GM04503 (cell line): Measurements from ENCODE around the gene SEC22C.
"Not testable (repeated sequence)": the region's sequence is repeated elsewhere in the genome, so short reads cannot be mapped to it uniquely, and the experiment has no call there.

Source experiments
- DNase-seq: peaks from one replicate; pipeline ENCODE4 v3.0.0-alpha.2; 2012; ENCODE audit warnings: low read depth

SEC22C gene

DNA sequence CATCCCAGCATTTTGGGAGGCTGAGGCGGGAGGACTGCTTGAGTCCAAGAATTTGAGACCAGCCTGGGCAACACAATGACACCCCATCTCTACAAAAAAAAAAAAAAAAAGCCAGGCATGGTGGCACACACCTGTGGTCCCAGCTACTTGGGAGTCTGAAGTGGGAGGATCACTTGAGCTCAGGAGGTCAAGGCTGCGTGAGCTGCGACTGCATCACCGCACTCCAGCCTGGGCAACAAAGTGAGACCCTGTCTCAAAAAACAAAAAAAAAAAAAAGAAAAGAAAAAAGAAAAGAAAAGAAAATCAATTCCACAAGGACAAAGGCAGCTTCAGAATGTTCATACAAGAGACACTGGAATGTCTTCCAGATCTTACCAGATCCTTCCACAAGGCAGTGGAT is 2.4 kb downstream of the SEC22C start:
- DNase-seq = not testable (repeated sequence)

DNA sequence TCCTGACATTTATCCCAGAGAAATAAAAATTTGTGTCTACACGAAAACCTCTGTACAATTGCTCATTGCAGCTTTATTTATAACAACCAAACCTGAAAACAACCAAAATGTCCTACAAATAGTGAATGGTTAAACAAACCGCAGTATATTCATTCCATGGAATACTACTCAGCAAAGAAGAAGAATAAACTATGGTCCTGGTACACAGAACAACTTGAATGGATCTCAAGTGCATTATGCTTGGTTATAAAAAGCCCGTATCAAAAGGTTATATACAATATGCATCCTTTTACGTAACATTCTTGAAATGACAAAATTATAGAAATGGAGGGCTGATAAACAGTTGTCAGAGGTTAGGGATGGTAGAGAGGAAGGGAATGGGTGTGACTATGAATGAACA is 3.7 kb downstream of the SEC22C start:
- DNase-seq = no peak

DNA sequence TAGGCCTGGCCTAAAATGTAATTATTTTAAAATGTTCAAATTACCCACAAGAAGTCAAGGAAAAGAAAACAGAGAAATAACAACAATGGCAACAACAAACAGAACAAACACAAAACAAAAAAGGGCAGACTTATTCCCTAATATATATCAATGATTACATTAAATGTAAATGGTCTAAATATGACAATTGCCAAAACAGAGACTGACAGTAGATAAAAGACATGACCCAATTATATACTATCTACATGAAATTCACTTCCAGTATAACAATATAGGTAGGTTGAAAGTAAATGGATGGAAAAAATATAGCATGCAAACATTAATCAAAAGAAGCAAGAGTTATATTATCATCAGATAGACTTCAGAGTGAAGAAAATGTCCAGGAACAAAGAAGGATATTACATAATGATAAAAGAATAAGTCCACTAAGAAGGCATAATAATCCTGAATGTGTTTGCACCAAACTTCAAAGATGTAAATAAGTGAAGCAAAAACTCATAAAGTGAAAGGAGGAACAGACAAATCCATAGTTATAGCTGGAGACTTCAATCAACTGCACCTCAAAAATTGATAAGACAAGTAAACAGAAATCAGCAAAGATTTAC is 6.5 kb downstream of the SEC22C start:
- DNase-seq = no peak

DNA sequence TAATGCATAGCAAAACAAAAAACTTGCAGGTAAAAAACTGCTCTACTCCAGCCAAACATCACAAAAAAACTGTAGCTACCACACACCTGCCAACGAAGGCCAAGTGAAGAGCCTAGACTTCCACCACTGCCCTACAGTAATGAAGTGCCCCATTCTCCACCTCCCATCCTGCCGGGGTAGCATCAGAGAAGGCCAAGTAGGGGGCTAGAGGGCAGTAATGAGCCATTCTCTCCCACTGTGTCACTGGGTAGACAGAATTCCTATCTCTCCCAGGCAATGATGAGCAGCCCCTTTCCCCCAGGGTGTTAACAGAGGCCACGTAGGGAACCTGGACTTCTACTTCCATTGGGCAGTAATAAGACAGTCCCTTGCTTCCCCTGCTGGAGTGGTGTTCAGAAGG is 9.5 kb downstream of the SEC22C start:
- no peak for DNase-seq

DNA sequence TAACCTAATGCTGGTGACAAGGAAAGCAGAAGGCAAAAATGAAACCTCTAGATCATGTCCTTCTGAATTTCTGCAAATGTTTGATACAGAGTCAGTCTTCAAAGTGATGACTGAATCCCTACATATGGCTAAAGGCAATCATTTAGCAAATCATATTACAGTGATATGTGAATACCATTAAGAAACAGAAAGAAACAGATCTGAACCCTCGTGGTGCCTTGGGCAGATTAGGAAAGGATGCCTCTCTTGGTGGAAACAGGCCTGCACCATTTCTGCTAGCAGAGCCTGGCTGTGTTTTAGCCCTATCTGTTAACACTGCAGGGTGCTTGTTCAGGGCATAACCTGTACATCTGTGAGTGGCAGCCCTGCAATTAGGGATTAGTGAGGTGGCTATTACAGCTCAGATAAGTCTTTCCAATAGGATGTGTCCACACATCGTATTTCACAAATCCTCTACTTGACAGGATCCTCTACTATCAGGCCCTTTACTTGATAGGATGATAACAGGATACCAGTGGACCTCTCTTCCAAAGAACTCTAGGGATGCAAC is 12.1 kb downstream of the SEC22C start:
- DNase-seq = no peak

DNA sequence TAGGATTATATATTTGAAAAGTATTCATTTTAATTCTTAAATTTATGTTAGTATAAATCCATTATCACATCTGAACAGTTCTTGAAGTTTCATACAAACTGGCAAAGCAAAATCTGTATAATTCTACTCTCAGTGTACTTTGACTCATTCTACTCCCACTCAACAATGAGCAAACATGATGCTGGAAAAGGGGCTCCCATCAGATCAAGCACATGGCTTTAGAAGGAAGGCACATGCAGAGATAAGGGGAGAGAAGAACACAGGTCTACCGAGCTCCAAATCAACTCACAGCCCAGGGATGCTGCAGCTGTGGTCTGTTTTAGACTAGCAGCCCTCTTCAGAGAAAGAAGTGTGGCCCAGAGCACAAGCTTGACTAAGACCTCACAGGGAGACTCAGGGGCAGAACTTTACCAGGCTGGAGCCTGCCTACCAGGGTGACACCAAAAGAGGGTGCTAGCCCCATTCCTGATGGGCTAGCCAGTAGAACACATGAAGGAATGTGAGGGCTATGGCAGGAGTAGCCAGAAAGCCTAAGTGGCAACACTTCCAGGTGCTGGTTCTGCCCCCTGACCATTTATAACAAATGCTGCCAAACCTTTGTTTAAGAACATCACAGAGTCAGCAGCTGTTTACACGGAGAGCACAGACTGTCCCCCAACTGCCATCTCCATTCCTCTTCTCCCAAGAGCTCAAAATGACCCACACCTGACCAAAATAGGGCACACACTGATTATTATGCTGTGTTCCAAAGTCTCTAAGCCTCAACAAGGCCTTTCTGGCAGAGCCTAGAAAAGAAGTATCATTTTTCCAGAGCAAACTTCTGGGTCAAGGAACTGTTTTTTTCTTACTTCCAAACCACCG is 19.5 kb downstream of the SEC22C start:
- no peak for DNase-seq

DNA sequence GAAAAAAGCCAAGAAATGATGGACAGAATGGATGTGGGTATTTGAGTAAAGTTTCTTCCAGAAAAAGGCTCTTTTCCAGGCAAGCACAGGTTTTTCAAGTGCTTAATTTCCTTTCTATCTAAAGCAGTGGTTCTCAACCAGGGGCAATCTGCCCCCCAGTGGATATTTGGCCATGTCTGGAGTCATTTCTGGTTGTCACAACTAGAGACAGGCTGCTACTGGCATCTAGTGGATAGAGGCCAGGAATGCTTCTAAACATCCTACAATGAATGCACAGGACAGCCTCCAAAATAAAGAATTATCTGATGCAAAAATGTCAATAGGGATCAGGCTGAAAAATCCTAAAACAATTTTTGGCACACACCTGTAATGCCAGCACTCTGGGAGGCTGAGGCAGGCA is 23.9 kb downstream of the SEC22C start:
- no peak for DNase-seq

DNA sequence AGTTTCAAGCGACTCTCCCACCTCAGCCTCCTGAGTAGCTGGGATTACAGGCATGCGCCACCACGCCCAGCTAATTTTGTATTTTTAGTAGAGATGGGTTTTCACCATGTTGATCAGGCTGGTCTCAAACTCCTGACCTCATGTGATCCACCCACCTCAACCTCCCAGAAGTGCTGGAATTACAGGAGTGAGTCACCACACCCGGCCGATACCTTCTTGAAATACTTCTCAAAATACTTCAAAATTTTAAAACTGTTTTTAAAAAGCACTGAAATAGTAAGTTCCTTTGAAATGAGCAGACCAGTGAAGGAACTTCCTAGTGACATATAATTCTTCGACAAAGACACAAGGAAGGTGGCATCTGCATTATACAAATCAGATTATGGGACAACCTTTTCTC is 24.9 kb downstream of the SEC22C start:
- DNase-seq = not testable (repeated sequence)

DNA sequence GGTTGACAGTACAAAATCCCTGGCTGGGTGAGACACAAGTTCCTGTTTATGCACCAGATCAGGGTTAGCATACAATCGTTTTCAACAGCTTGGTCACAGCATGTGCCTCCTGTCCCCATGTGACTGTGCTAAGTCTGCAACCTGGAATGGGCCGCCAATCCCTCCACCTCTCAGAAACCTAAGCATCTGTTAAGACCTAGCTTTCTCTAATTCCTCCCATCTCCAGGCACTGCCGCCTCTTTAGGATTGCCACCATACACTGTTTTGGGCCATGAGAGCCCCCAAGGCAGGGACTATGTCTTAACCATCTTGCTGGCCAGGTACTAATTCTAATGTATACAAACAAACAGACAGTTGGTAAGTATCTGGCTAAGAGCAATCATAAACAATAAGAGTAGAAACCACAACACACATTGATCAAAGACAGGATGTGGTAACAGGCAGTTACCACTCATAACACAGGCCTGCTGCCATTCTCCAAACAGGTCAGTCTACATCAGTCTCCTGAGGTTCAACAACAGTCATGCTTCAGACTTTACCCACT is 25.6 kb downstream of the SEC22C start:
- no peak for DNase-seq

DNA sequence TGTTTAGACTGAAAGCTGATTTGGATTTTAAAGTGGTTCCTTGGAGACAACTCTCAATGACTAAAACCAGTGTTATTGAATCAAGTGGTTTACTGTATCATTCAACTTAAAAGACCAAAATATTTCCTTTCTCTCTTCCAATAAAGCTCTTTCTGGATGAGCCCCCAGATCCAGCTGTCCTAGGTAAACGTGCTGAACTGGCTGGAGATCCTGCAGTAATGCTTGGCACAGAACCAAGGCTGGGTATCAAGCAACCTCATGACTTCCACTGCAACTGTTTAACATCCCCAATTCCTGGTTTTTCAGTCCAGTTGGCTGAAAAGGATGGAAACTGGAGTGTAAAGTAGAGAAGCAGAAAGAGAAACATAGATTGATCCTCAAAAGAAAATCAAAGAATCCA is 28.9 kb downstream of the SEC22C start:
- no peak for DNase-seq

DNA sequence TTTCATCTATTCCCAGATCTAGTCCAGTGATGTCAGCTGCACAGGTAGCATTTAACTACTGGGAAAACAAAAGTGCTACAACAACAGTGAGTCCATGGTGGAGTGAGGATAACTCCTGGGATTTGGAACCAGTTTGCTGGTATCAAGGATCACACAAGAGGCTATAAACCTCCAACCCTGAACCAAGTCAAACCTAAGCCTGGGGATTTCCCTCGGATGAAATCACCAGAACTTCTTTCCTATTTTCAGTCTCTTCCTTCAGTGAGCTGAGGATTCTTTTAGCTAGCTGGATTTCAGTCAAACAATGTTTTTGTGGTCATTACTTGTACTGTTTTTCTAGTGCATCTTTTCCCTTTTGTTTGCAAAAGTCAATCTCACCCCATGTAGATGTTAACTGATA is 31.5 kb downstream of the SEC22C start:
- no peak for DNase-seq

DNA sequence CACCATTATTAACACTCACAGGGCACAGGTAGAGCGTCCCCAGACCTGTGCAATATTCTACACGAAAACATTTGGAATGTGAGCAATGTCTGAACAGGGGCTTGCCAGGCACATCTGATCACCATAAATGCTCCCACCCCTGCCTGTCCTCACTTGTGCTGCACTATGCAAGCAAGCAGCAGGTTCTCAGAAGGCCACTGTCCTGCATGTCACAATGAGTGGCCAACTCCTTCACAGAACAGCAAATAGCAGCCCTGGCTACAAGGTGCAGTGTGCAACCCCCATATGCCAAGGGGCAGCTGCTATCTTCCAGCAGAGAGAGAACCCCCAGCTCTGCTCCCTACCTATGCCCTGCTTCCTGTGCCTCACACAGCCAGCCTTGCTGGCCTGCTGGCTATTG is 32.6 kb downstream of the SEC22C start:
- no peak for DNase-seq

DNA sequence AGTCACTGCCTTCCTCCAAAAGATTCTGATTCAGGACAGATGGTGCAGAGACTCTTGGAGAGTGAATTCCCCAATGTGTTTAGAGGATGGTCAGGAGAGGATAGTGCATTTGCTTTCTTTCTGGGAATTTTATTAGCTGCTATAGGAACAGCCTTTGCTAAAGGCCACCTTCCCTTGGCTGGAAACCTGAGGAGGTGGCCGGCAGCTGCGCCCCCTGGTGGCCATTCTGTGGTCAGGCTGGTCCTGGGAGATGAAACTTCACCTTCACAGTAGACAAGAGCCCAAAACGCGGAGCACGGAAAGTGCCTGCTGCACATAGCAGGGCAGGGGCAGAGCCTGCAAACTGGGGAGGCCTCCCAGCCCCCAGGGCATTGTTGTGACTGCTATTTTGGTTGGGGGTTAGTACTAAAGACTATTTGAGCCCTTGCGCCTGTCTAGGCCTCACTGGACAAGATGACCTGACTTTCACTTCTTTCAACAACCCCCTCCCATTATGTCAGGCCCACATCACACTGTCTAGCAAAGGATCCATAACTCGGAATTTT is 34.3 kb downstream of the SEC22C start:
- DNase-seq = no peak

DNA sequence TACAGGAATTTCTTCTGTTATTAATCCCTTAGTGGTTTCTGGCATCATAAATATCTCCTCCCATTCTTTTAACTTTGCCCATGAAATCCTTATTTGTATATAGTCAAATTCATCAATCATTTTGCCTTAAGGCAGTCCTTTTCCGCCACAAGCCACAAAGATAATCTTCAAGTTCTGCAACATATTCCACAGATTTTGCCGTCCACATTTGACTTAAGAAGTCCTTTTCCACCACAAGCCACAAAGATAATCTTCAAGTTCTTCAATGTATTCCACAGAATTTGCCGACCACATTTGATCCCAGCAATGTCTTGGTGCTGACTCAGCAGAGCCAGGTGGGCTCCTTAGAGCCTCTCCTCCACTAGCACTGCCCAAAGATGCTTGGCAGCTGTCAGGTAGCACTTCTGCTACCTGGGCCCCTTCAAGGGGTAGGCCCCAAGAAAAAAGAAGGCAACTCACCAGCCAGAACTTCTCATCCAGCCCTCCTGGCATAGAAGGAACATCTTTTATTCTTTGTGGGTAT is 35.0 kb downstream of the SEC22C start:
- DNase-seq = no peak

DNA sequence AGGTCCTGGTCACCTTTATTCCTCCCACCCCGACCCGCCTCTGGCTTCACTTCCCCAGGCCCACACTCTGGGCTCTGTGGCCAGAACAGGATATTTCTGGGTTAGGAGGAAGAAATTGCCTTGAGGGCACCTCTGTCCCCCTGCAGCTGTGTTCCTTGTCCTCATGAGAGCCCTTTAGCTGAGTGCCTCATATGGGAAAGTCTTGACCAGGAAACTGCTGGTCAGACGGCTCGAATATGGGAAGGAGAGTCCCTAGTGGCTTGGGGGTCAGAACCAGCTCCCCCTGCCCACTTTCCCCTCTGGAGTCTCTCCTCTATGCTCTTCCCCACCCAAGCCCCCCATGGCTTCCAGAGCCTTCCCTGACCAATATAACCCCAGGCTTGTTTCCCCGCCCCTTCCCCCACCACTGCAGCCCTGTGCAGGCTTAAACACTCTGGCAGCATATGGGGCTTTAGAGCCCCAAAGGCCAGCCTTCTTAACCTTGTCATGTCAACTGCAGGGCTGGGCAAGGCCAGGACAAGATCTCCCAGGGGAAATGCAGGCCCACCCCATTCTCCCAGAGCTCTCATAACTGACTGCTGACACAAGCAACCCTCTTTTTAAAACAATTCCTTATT is 36.4 kb downstream of the SEC22C start:
- no peak for DNase-seq

DNA sequence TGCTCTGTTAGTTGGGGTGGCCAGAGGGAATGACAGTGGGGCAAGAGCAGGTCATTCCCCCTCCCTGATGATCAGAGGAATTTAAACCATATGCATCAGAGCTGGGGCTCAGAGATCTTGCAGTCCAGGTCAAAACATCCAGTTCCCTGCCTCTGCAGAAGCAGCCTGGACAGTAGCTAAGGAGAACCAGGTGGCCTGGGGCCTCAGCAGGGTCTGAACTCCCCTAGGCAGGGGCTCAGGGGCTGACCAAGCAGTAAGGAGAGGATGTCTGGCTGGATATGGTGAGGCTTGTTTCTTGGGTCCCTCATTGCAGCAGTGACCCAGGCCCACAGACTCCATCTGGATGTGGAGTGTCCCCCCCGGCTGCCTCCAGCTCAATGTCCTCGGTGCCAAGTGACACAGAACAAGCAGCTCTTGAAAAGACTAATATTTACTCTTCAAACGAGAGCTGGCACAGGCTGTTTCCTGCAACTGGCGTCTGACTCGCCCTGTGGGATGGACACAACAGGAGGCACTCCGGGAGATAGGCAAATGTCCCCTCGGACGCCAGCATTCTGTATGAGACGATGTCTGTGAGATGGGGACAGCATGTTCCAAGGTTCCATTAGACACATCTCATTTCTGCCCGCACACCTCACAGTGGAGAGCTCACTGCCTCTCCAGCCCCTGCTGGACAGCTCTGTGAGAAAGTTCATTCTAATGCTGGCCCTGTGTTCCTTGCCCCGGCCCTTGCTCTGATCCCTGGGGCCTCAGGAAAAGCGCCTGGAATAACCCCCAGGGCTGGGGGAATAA is 37.1 kb downstream of the SEC22C start:
- no peak for DNase-seq

DNA sequence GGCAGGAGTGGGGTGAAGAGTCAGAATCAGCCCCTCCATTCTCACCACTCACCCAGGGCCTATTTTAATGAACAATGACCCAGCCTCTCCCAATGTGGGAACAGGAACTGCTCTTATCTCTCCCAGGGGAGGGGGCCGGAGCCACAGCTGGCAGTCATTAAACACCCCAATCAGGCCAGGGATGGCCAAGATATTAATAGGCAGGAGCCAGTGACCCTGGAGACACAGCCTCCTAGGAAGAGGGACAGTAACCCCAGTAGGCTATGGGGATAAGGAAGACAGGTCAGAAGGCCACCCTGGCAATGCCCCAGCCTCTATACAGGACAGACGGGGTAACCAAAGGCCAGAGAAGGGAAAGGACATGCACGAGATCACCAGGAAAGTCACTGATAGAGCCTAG is 40.7 kb downstream of the SEC22C start:
- DNase-seq = no peak

DNA sequence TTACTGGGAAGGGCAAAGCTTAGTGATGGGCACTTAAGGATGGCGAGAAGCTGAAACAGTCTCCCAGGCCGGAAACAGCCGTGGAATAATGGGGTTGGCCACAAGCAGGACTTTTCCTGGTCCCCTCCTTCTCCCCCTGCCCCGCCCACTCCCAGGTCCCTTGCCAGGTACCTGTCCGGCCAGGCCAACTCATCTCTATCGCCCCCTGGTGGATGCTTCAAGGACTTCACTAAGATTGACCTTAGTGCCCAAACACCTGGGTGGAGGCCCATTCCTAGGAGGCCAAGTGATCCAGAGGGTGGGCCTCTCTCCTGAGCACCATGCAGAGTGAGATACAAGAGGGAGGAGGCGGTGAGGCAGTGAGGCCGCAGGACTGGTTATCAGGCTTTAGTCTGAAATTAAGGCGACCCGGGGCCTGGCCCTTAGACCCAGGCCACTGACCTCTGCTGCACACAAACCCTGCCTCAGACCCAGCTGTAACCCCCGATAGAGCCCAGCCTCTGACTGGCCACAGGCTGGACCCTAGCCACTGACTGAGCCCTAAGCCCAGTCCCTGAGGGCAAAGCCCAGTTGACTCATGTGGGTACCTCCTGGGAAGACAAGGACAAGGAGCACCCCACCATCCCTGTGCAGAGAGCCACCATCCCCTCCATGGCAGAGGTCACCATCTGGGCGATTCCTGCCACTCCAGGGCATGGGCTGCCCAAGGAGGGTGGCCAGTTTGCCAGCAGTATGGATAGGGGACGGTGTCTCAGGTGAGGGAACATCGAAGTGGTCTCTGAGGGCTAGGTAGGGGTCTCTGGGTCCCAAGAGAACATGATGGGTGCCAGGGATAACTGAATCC is 41.7 kb downstream of the SEC22C start:
- no peak for DNase-seq

DNA sequence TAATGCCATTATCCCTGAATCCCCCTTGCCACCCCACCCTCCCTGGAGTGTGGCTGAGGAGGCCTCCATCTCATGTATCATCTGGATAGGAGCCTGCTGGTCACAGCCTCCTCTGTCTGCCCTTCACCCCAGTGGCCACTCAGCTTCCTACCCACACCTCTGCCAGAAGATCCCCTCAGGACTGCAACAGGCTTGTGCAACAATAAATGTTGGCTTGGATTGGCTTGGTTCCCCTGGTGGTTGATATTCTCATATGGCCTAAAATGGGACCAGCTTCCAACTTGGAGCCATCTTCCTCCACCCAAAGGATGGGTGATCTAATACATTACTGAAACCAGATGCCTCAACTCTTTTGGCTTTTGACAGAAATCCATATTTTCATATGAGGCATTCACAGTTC is 44.4 kb downstream of the SEC22C start:
- no peak for DNase-seq

DNA sequence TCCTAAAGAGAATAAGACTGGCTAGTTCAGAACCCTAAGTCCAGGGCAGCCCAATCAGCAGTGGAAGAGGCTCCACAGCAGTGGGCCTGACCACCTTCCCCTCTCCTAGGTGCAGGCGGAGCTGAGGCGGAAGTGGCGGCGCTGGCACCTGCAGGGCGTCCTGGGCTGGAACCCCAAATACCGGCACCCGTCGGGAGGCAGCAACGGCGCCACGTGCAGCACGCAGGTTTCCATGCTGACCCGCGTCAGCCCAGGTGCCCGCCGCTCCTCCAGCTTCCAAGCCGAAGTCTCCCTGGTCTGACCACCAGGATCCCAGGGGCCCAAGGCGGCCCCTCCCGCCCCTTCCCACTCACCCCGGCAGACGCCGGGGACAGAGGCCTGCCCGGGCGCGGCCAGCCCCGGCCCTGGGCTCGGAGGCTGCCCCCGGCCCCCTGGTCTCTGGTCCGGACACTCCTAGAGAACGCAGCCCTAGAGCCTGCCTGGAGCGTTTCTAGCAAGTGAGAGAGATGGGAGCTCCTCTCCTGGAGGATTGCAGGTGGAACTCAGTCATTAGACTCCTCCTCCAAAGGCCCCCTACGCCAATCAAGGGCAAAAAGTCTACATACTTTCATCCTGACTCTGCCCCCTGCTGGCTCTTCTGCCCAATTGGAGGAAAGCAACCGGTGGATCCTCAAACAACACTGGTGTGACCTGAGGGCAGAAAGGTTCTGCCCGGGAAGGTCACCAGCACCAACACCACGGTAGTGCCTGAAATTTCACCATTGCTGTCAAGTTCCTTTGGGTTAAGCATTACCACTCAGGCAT is 45.6 kb downstream of the SEC22C start:
- DNase-seq = no peak
